ENCODE results near the gene PPL.
"Not testable (repeated sequence)": the region's sequence is repeated elsewhere in the genome, so short reads cannot be mapped to it uniquely, and the experiment has no call there.

PPL gene

DNA sequence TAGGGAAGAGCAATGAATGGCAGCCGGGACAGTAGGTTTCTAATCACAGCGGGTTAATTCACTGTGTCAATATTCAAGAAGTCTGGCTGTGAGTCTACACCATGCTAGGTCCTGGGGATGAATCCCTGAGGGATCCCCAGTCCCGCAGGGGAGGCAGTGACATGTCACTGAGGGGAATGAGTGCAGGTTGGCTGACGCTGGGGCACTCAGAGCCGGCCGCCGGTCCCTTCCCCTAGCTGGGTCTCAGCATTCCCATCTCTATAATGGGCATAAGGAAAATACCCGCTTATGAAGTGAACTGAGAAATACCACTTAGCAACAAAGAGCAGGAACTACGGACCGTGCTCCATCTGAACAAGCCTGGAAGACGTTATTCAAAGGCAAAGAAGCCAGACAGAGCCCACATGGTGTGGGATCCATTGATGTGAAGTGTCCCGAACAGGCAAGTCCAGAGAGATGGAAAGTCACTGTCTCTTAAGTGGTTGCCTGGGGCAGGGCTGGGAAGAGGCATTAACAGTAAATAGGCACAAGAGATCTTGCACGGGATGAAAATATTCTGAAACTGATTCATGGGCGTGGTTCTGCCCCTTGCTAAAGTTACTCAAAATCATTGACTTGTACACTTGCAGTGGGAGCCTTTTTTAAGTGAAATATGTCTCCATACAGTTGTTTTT lies 31.9 kb downstream of the PPL start:
- no peaks in the 10 kb centered on the region for H3K27me3 ChIP-seq (ENCODE audit: control insufficient read depth, insufficient read depth, low read length)
- H3K36me3 ChIP-seq (ENCODE audit: control insufficient read depth, insufficient read depth, low read length), result no peaks in the 10 kb centered on the region
- H3K4me1 ChIP-seq (ENCODE audit: control insufficient read depth, insufficient read depth, low read length), result no peaks in the 10 kb centered on the region
- no peak overlapping the region for H3K4me3 ChIP-seq (ENCODE audit: low read length)
- no peak overlapping the region for H3K27ac ChIP-seq (ENCODE audit: low read depth, low read length)
- no peak overlapping the region for H3K9ac ChIP-seq (ENCODE audit: low read length)

DNA sequence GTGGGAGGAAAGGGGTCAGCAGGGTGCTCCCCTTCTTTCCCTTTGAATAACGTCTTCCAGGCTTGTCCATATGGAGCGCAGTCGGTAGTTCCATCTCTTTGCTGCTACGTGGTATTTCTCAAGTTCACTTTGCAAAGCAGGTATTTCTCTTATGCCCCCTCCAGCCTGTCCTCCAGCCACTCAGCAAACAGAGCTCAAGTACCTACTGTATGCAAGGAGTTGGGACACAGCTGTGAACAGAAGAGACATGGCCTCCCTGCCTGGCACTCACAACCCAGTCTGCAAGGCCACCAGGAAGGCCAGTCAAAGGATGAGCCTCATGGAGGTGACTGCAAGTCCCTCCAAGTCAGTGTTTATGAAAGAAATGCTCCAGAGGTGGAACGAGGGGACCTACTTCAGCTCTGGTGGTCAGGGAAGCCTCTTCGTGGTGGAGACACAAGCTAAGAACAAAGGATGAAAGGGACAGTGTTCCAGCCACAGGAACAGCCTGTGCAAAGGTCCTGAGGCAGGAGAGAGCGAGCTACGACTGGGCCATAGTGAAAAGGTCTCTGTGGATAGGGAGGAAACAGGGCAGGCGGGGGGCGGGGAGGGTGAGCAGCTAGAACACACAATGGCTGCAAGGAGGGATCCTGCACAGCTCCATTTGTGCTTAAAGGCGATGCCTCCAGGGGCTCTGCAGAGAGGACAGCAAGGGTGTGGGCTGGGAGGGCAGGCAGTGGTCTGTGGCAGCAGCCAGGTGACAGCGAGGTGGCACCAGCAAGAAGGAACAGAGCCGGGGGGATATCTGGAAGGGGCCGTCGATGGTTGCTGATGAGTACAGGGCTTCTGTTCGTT lies 32.6 kb downstream of the PPL start:
- Histone ChIP-seq H3K36me3 (ENCODE audit: control insufficient read depth, insufficient read depth, low read length) (no peaks in the 10 kb centered on the region), H3K27me3 (ENCODE audit: control insufficient read depth, insufficient read depth, low read length) (no peaks in the 10 kb centered on the region), H3K4me3 (ENCODE audit: low read length) (no peak overlapping the region), H3K4me1 (ENCODE audit: control insufficient read depth, insufficient read depth, low read length) (no peaks in the 10 kb centered on the region), H3K27ac (ENCODE audit: low read depth, low read length) (no peak overlapping the region), H3K9ac (ENCODE audit: low read length) (no peak overlapping the region)

DNA sequence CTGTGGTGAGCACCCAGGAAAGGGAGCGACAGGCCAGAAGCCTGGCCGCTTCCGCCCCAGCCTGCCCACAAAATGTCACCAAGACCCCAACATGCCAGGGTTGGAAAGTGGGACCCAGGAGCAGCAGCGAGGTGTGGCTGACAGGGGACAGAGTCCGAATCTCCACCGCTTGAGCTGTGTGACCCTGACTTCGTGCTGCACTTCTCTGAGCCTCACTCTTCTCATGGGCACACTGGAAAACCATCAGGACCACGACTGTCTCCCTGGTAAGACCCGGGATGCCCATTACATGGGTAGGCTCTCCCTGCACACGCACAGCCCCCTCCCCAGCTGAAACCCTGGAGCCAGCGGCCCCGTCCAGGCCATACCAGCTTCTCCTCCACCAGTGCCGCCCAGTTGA lies 34.9 kb downstream of the PPL start:
- H3K27ac ChIP-seq (ENCODE audit: low read depth, low read length), result no peak overlapping the region
- H3K4me1 ChIP-seq (ENCODE audit: control insufficient read depth, insufficient read depth, low read length), result no peaks in the 10 kb centered on the region
- no peak overlapping the region for H3K9ac ChIP-seq (ENCODE audit: low read length)
- H3K4me3 ChIP-seq (ENCODE audit: low read length), result no peak overlapping the region
- H3K27me3 ChIP-seq (ENCODE audit: control insufficient read depth, insufficient read depth, low read length), result no peaks in the 10 kb centered on the region
- no peaks in the 10 kb centered on the region for H3K36me3 ChIP-seq (ENCODE audit: control insufficient read depth, insufficient read depth, low read length)

DNA sequence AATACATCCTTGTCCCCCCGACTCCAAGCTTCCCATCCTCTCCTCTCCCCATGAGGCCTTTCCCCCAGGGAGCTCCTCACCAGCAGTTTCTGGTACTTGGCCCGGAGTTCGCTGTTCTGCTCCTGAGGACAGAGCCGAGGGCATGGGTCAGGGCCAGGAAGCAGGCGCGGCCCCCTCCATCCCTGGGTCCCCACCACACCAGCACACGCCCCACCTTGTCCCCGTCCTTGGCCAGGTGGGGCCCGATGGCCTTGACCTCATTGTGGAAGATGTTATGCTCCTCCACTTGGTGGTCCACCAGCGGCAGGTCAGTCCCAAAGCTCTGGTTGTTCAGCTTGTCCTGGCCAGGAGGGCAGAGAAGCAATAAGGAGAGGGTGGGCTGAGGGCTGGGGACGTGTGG lies 36.2 kb downstream of the PPL start:
- H3K27me3 ChIP-seq (ENCODE audit: control insufficient read depth, insufficient read depth, low read length), result no peaks in the 10 kb centered on the region
- no peak overlapping the region for H3K4me3 ChIP-seq (ENCODE audit: low read length)
- H3K36me3 ChIP-seq (ENCODE audit: control insufficient read depth, insufficient read depth, low read length), result no peaks in the 10 kb centered on the region
- H3K4me1 ChIP-seq (ENCODE audit: control insufficient read depth, insufficient read depth, low read length), result no peaks in the 10 kb centered on the region
- H3K9ac ChIP-seq (ENCODE audit: low read length), result no peak overlapping the region
- no peak overlapping the region for H3K27ac ChIP-seq (ENCODE audit: low read depth, low read length)

DNA sequence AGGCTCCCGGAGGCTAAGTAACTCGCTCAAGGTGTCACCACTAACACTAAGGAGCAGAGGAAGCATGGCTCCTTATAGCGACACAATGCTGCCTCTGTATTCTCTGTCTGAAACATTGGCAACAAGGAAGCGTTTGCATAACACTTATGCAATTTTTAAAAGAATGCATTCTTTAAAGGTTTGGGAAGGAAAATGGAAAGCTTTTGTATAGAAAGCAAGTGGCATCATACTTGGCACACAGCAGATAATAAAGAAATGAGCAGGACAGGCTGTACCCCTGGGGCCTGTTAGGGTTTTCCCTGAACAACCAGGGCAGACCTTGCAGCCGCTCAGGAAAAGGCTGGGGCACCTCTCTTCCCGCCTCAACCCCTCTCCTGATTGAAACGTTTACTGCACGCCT lies 36.9 kb downstream of the PPL start:
- no peak overlapping the region for H3K4me3 ChIP-seq (ENCODE audit: low read length)
- H3K27ac ChIP-seq (ENCODE audit: low read depth, low read length), result no peak overlapping the region
- H3K36me3 ChIP-seq (ENCODE audit: control insufficient read depth, insufficient read depth, low read length), result no peaks in the 10 kb centered on the region
- no peaks in the 10 kb centered on the region for H3K27me3 ChIP-seq (ENCODE audit: control insufficient read depth, insufficient read depth, low read length)
- H3K9ac ChIP-seq (ENCODE audit: low read length), result no peak overlapping the region
- H3K4me1 ChIP-seq (ENCODE audit: control insufficient read depth, insufficient read depth, low read length), result no peaks in the 10 kb centered on the region

DNA sequence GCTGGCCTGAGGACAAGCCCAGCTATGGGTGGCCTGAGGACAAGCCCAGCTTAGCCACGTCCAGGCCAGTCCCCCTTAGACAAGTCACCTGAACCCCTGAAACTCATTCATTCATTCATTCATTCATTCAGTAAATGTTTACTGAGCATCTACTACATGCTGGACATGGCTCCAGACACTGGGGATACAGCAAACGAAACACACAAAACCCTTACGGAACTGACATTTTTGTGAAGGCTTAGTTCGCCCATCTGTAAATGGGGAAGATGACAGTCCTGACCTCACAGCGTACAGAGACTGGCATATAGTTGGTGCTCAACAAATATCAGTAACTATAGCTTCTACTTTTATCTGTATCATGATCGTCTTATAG lies 37.5 kb downstream of the PPL start:
- no peaks in the 10 kb centered on the region for H3K36me3 ChIP-seq (ENCODE audit: control insufficient read depth, insufficient read depth, low read length)
- no peak overlapping the region for H3K9ac ChIP-seq (ENCODE audit: low read length)
- H3K27ac ChIP-seq (ENCODE audit: low read depth, low read length), result no peak overlapping the region
- H3K4me1 ChIP-seq (ENCODE audit: control insufficient read depth, insufficient read depth, low read length), result no peaks in the 10 kb centered on the region
- no peak overlapping the region for H3K4me3 ChIP-seq (ENCODE audit: low read length)
- no peaks in the 10 kb centered on the region for H3K27me3 ChIP-seq (ENCODE audit: control insufficient read depth, insufficient read depth, low read length)

DNA sequence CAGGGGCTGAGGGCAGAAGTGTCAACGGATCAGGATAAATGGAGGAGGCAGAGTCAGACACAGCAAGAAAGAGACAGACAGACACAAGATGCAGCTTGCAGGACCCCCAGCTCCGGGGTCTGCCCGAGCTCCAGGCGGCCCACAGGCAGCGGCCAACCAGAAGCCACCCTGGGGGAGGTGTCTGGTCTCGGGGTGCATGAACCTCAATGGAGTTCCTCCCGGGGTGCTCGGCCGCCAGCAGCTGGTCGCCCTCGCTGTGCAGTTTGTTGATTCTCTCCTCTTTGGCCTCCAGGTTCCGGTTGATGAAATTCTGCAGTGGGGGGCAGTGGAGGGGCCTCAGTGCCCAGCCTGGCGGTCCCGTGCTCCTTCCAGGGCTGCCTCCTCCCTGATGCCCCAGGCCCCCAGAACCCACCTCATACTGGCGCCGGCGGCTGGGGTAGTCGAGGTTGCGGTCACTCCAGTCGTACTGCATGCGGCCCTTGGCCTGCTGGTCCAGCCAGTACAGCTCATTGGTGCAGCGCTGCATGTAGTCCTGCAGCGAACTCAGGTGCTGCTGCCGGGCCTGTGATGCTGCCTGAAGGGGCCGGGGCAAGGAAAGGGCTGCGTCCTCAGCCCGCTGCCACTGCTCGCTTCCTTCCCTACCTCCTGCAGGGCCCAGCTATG lies 38.0 kb downstream of the PPL start:
- no peaks in the 10 kb centered on the region for H3K27me3 ChIP-seq (ENCODE audit: control insufficient read depth, insufficient read depth, low read length)
- H3K4me1 ChIP-seq (ENCODE audit: control insufficient read depth, insufficient read depth, low read length), result no peaks in the 10 kb centered on the region
- no peak overlapping the region for H3K4me3 ChIP-seq (ENCODE audit: low read length)
- no peaks in the 10 kb centered on the region for H3K36me3 ChIP-seq (ENCODE audit: control insufficient read depth, insufficient read depth, low read length)
- H3K27ac ChIP-seq (ENCODE audit: low read depth, low read length), result no peak overlapping the region
- H3K9ac ChIP-seq (ENCODE audit: low read length), result no peak overlapping the region

DNA sequence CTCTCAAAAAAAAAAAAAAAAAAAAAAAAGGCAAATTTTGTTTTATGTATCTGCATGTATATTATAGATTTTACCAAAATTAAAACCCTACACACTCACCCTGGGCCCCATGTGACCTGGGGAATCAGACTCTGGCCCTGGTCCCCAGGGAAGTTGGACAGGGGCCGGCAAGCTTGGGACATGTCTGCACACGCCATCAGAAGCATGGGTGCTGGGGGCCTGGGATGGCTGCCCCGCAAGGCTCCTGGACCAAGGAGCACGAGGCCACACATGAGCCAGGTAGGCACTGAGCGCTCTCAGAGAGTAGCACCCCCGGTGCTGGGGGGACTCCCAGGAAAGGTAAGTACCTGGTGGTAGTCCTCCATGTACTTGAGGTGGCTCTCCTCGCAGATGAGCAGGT lies 39.6 kb downstream of the PPL start:
- no peaks in the 10 kb centered on the region for H3K36me3 ChIP-seq (ENCODE audit: control insufficient read depth, insufficient read depth, low read length)
- H3K9ac ChIP-seq (ENCODE audit: low read length), result no peak overlapping the region
- no peaks in the 10 kb centered on the region for H3K27me3 ChIP-seq (ENCODE audit: control insufficient read depth, insufficient read depth, low read length)
- no peaks in the 10 kb centered on the region for H3K4me1 ChIP-seq (ENCODE audit: control insufficient read depth, insufficient read depth, low read length)
- no peak overlapping the region for H3K27ac ChIP-seq (ENCODE audit: low read depth, low read length)
- no peak overlapping the region for H3K4me3 ChIP-seq (ENCODE audit: low read length)

DNA sequence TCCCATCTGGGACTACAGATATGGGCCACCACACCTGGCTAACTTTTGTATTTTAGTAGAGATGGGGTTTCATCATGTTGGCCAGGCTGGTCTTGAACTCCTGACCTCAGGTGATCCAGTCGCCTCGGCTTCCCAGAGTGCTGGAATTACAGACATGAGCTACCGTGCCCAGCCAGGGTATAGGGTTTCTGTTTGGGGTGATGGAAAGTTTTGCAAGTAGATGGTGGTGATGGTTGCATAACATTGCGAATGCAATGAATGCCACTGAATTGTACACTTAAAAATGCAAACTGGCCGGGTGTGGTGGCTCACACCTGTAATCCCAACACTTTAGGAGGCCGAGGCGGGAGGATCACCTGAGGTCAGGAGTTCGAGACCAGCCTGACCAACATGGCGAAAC lies 40.2 kb downstream of the PPL start:
- not testable (repeated sequence) for H3K36me3 ChIP-seq (ENCODE audit: control insufficient read depth, insufficient read depth, low read length); H3K4me1 ChIP-seq (ENCODE audit: control insufficient read depth, insufficient read depth, low read length); H3K4me3 ChIP-seq (ENCODE audit: low read length); H3K27ac ChIP-seq (ENCODE audit: low read depth, low read length); H3K9ac ChIP-seq (ENCODE audit: low read length); H3K27me3 ChIP-seq (ENCODE audit: control insufficient read depth, insufficient read depth, low read length)

DNA sequence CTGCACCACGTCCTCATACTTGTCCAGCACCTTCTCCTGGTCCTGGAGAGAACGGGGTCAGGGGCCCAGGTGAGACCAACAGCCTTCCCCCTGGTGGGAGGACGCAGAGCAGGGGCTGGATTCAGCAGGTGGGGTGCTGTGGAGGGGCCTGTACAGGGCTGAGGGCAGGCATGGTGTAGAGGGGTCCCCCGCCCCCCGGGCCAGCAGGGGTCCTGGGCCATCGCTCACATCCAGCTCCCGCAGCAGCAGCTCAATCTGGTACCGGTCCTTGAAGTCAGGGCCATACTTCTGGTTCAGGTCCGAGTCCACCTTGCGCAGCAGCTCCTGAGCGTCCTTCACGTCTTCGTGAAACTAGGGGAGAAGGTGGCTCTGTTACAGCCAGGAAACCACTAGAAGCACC lies 41.6 kb downstream of the PPL start:
- H3K4me1 ChIP-seq (ENCODE audit: control insufficient read depth, insufficient read depth, low read length), result no peaks in the 10 kb centered on the region
- H3K36me3 ChIP-seq (ENCODE audit: control insufficient read depth, insufficient read depth, low read length), result no peaks in the 10 kb centered on the region
- H3K27me3 ChIP-seq (ENCODE audit: control insufficient read depth, insufficient read depth, low read length), result no peaks in the 10 kb centered on the region
- H3K4me3 ChIP-seq (ENCODE audit: low read length), result no peak overlapping the region
- H3K9ac ChIP-seq (ENCODE audit: low read length), result no peak overlapping the region
- no peak overlapping the region for H3K27ac ChIP-seq (ENCODE audit: low read depth, low read length)

DNA sequence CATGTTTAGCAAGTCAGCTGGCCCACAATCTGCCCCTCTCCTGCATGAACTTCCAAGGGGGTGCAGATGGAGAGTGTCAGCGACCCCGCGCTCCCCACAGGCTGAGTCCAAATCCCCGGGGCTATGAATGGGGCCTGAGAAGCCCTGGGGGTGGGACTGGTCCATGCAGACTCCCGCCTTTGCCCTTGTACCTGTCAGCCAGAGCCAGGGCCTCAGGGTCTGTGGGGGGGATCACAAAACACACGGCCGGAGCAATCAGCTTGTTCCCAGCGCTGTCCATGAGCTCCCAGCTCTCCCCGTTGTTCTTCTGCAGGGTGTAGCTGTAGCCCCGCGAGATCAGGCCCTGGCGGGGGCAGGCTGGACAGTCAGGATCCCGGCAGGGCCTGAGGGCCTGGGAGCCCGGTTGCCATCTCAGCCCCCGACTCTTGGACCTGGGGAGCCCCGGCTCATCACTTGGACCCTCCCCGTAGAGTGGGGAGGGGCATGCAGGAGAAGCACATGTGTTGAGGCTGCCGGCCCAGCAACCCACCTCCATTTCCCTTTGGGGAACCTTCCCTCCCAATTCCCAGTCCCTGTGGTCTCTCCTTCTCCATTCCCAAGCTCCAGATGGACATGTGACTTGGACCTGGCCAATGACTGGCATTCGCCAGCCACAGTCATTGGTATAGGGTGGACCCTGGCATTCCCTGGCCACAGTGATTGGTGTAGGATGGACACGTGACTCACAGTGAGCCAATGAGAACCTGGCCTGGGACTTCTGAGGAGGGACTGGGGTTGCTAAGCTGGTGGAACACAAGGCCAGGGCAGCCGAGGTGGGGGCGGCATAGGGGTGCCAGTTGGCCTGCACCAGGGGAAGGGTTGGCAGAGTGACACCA lies 42.4 kb downstream of the PPL start:
- Histone ChIP-seq H3K4me1 (ENCODE audit: control insufficient read depth, insufficient read depth, low read length) (no peaks in the 10 kb centered on the region), H3K36me3 (ENCODE audit: control insufficient read depth, insufficient read depth, low read length) (peaks cover 3% of the 10 kb centered on the region), H3K9ac (ENCODE audit: low read length) (no peak overlapping the region), H3K27me3 (ENCODE audit: control insufficient read depth, insufficient read depth, low read length) (no peaks in the 10 kb centered on the region), H3K27ac (ENCODE audit: low read depth, low read length) (no peak overlapping the region), H3K4me3 (ENCODE audit: low read length) (no peak overlapping the region)

All from rectal smooth muscle tissue (tissue), 1 donor.